HG02642 (cell line): ENCODE measurements around the gene TEX14.

Experiments used
- ATAC-seq: cut with Tn5 transposase; IDR thresholded peaks from one replicate; pipeline ENCODE4 v1.9.1; 2021; ENCODE audit warnings: mild to moderate bottlenecking; ENCODE audit not compliant: unreplicated experiment, poor library complexity

The TEX14 gene, protein sequence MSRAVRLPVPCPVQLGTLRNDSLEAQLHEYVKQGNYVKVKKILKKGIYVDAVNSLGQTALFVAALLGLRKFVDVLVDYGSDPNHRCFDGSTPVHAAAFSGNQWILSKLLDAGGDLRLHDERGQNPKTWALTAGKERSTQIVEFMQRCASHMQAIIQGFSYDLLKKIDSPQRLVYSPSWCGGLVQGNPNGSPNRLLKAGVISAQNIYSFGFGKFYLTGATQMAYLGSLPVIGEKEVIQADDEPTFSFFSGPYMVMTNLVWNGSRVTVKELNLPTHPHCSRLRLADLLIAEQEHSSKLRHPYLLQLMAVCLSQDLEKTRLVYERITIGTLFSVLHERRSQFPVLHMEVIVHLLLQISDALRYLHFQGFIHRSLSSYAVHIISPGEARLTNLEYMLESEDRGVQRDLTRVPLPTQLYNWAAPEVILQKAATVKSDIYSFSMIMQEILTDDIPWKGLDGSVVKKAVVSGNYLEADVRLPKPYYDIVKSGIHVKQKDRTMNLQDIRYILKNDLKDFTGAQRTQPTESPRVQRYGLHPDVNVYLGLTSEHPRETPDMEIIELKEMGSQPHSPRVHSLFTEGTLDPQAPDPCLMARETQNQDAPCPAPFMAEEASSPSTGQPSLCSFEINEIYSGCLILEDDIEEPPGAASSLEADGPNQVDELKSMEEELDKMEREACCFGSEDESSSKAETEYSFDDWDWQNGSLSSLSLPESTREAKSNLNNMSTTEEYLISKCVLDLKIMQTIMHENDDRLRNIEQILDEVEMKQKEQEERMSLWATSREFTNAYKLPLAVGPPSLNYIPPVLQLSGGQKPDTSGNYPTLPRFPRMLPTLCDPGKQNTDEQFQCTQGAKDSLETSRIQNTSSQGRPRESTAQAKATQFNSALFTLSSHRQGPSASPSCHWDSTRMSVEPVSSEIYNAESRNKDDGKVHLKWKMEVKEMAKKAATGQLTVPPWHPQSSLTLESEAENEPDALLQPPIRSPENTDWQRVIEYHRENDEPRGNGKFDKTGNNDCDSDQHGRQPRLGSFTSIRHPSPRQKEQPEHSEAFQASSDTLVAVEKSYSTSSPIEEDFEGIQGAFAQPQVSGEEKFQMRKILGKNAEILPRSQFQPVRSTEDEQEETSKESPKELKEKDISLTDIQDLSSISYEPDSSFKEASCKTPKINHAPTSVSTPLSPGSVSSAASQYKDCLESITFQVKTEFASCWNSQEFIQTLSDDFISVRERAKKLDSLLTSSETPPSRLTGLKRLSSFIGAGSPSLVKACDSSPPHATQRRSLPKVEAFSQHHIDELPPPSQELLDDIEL (N-terminal part only)

DNA sequence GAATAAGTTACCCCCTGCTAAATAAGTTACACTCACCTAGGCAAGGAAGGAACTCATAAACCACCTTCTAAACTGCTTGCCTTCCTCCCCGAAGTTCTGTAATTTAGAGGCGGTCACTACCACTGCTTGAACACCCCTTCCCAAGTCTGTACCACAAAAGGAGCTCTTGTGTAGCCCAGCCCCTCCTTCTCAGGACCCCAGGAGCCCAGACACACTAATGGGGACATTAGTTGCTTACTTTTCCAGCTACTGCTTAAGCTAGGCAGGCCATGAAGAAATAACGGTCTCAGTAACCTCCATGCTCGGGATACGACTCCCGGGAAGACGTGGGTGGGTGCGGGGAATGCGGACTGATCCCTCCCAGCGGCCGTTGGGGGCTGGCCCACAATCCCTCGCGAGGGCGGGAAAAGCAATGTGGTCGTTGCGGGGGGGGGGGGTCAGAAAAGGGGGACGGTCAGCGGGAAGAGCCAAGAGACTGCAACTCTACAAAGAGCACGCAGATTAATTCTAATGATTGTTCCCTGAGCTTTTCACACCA, at the start of gene TEX14:
TEX14 (minus strand) TSS at position 345 of the 538 bp plus-strand sequence. CDS start 40,044 bp downstream, outside the sequence.
- no peak for ATAC-seq

DNA sequence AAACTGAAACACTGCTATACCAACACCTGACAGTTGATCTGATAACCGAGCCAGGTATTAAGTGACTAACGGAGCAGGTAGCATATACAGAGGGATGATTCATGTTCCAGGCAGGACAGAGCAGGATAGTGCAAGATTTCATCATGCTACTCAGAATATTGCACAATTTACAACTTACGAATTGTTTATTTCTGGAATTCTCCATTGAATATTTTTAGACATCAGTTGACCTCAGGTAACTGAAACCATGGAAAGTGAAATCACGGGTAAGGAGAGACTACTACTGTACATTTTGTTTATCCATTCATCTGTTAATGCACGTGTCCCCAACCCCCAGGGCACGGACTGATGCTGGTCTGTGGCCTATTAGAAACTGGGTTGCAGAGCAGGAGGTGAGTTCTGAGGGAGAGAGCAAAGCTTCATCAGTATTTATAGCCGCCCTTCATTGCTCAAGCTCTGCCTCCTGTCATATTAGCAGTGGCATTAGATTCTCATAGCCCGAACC, 49.3 kb upstream of the TEX14 start:
- ATAC-seq = no peak

DNA sequence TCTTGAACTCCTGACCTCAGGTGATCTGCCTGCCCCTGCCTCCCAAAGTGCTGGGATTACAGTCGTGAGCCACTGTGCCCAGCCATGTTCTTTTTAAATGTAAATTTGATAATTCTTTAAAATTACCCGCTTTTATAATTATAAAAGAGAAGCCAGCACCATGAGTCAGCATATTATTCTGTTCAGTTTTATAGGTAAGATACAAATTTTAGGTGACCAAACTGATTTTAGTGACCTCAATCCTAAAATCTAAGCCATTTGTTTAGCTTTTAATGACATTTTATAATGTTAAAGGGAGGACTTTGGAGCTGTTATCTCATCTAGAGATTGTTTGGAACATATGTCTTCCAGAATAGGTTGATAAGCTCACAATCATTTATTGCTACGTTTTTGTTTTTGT, 43.0 kb upstream of the TEX14 start:
- no peak for ATAC-seq

DNA sequence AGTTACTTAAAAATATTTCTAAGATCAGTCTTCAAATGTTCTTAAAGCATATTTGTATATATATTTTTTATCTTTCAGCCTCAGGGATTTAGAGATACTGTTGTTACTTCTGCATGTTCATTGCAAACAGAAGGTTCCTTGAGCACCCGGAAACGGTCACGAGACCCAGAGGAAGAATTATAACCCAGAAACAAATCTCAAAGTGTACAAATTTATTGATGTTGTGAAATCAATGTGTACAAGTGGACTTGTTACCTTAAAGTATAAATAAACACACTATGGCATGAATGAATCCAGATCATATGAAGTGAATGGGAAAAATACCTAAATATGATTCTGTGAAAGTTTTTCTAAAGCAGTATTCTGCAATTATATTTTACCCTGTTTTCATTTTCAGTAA, 42.2 kb upstream of the TEX14 start:
- ATAC-seq = no peak

DNA sequence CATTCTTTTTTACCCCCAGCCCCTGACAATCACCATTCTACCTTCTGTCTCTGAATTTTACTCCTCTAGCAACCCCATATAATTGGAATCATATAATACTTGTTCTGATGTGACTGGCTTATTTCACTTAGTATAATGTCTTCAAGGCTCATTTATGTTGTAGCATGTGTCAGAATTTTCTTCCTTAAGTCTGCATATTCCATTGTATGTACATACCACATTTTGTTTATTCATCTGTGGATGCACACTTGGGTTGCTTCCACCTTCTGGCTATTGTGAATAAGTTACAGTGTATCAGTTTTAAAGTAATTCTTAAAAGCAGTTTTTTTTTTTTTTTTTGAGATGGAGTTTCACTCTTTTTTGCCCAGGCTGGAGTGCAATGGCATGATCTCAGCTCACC, 39.1 kb upstream of the TEX14 start:
- no peak for ATAC-seq

DNA sequence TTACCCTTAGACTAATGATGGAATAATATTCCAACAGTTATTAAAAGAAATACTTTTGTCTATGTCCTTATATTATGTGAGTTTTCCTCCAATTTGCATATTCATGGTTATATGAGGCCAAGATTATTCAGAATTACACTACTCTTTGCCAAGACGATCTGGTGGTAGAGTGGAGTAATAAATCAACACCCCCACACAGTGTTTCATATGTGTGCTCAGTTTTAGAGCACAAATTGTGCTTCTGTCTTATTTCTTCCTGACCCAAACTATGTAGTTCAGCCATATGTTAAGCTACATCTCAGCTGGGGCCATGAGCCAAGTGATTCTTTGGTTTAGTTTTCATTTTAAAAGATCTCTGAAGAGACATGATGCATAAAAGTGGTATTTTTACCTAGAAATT, 37.0 kb upstream of the TEX14 start:
- no peak for ATAC-seq

DNA sequence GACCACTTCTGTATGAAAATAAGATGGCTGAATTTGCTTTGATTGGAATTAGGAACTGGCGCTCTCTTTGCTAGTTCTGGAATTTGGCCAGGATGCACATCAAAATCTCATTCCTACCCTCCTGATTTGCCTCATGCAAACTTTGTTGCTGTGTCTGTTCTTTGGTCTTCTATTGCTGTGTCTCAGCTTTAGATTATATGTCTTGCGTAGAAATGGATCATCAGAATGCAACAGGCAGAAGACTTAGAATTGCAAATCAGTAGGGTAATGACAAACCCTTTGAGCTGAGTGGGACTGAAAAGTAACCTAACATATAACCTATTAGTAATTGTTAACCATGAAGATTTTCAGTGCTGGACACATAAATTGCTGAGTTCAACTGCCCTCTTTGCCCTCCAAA, 30.9 kb upstream of the TEX14 start:
- no peak for ATAC-seq

DNA sequence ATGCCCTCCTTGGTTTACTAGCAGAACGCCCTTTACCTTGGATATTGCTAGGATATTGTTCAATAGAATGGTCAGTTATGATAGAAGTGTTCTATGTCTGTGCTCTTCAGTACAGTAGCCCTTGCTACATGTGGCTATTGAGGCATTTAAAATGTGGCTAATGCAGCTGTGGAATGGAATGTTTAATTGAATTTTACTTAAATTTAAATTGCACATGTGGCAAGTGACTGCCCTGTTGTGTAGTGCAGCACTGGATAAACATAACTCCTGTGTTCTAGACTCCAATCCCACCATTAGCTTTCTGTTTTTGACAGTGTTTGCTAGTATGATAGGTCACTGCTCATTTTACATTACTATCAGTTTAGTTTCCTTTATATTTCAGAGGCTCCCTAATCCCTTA, 30.4 kb upstream of the TEX14 start:
- no peak for ATAC-seq

DNA sequence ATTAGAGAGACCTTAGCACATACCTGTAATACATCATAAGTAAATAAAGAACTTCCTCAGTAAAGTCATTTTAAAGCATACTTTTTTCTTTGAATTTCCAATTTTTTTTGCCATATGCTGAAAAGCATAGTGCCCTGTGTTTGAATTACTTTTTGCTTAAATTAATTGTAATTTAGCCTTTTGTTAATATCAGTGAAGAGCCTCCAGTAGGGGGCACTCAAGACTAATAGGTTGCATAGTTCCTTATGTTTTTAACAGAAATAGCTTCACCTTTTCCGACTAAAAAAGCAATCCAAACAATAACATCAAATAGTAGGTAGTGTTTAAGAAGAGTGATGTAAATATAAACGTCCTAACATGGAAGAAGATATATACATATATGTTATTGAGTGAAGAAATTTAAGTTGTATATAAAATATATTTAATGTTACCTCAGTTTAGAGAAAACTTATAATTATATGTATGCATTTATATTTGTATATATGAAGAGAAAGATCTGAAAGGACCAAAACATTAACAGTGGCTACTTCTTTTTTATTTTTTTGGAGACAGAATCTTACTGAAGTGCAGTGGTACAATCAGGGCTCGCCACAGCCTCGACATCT, 19.2 kb upstream of the TEX14 start:
- ATAC-seq = no peak

DNA sequence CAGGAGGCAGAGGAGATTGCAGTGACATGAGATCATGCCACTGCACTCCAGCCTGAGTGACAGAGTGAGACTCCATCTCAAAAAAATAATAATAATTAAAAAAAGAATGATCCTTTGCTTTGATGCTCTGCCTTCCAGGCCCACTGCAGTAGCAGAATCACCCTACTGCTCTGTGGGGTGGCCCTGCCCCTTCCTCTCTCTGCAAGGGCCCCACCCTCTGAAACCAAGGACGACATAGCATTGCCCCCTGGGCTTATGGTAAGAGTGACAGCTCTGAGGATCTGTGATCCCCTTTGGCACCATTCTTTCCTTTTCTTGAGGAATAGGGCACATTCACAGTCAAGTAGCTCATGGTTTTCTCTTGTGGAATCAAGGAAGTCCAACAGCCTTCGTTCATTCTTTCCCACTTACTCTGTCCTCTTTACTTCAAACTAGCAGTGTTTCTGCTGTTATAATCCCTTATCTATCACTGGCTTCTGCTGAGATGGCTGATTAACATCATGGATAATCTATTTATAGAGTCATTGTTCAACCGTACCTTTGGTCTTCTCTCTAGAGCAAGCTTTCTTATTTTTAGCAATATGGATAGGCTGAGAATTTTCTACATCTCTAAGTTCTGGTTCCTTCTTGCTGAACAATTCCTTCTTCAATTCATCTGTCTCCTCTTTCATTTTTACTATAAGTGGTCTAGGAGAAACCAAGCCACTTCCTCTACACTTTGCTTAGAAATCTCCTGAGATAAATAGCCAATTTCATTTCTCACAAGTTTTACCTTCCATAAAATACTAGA, 14.7 kb upstream of the TEX14 start:
- ATAC-seq = no peak

DNA sequence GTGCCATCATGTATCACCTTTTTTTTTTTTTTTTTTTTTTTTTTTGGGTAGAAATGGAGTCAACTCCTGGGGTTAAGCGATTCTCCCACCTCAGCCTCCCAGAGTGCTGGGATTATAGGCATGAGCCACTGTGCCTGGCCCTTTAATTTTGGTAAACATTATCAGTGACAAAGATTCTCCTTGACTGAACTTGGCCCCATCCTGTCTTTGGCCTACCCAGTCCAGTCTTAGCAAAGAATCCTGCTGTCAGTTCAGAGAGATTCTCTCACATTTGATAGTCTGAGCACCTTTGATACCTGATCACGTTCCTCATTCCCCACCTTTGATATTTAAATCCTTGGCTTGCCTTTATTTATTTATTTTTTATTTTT, 12.1 kb upstream of the TEX14 start:
- ATAC-seq = no peak

DNA sequence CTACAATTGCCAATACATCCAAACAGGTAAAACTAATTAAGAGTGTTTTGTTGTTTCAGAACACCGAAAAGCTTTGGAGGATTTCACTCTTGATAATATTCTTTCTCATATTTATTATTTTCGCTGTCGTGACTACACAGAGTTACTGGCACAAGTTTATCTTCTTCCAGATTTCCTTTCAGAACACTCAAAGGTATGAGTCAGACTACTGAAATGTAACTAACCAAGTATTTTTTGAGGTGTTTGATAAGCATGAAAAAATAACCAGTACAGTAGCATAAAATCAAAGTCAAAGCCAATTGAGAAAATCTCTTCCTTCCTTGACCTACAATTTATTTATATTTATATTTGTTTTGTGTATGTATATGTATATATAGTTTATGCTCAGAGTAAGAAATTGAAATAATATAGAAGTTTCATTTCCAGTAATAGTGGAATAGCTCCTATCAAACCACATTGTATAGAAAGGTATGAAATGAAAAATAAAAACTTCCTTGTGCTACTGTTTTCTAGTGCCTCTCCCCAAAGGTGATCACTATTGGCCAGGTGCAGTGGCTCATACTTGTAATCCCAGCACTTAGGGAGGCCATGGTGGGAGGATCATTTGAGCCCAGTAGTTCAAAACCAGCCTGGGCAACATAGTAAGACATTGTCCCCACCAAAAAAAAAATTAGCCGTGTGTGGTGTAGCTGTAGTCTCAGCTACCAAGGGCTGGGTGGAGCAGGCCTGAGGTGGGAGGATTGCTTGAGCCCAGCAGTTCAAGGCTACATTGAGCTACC, 11.5 kb upstream of the TEX14 start:
- no peak for ATAC-seq

DNA sequence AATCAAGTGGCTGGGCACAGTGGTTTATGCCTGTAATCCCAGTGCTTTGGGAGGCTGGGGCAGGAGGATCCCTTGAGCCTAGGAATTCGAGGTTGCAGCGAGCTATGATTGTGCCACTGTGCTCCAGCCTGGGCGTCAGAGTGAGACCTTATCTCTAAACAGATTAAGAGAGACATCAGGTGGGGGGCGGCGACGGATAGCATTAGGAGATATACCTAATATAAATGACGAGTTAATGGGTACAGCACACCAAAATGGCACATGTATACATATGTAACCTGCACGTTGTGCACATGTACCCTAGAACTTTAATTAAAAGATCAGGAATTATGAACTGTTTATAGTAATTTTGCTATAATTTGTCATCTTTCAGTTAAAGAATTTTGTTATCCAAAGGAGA, 10.9 kb upstream of the TEX14 start:
- ATAC-seq = no peak

DNA sequence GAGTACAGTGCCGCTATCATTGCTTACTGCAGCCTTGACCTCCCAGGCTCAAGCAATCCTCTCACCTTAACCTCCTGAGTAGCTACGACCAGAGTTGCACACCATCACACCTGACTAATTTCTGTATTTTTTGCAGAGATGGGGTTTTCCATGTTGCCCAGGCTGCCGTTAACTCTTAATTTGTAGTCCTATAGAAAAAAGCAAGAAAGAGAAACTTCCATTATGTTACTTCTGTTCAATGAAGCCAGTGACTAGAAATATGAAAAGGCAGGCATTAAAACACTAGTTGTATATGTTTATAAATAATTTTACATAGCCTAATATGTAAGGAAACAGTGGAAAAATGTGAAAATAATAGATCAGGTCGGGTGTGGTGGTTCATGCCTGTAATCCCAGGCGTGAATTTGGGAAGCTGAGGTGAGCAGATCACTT, 10.2 kb upstream of the TEX14 start:
- ATAC-seq = no peak

DNA sequence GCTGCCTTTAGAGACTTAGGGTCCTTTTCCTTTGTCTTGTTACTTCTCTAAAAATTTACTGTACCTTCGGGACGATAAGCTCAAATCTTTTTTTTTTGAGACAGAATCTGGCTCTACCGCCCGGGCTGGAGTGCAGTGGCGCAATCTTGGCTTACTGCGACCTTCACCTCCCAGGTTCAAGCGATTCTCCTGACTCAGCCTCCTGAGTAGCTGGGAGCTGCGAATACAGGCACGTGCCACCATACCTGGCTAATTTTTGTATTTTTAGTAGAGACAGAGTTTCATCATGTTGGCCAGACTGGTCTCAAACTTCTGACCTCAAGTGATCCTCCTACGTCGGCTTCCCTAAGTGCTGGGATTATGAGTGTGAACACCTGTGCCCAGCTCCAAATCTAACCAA, 7.9 kb upstream of the TEX14 start:
- no peak for ATAC-seq

DNA sequence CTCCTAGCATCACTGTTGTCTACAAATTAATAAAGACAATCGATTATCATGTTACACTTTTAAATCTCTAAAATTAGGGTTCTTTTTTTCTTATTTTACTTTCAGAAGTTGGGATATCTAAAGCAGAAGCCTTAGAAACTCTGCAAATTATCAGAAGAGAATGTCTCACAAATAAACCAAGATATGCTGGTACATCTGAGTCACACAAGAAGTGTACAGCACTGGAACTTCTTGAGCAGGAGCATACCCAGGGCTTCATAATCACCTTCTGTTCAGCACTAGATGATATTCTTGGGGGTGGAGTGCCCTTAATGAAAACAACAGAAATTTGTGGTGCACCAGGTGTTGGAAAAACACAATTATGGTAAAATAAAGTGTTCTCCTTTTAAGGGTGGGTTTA, 3.0 kb upstream of the TEX14 start:
- ATAC-seq = no peak

DNA sequence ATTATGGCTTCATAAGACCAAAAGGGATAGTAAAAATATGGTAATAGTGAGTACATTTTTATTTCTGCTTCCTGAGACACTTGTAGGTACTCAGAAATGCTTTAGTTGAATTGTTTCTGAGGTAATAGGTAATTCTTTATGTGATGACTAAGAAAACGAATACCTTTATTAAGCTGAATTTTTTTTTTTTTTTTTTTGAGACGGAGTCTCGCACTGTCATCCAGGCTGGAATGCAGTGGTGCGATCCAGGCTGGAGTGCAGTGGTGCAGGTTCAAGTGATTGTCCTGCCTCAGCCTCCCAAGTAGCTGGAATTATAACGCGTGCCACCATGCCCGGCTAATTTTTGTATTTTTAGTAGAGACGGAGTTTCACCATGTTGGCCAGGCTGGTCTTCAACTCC, 2.5 kb upstream of the TEX14 start:
- ATAC-seq = no peak

DNA sequence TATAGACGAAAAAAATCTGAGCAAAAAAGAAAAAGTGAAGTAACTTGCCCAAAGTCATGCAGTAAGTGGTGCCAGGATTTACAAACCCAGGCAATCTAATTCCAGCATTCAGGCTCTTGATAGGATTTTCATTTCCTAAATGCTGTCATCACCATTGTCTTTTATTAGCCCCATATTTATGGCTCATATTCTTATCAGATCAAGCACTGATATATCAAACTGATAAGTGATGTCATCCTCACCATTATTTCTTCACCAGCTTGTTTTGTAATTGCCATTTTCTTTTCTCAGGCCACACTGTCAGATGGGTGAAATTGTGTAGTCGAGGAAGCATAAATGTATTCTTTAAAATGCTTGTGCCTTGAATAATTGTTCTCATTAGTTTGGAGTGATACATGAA, 1.9 kb upstream of the TEX14 start:
- ATAC-seq = no peak
